Hepatocyte (in vitro differentiated cells): ENCODE data around the gene CPVL.

ENCODE experiments used
- CTCF ChIP-seq: fragments of 200-600 bp; sonication (generic); IDR thresholded peaks from 2 replicates; pipeline ENCODE4 v1.5.1; 2016; ENCODE audit warnings: antibody characterized with exemption, mild to moderate bottlenecking; ENCODE audit not compliant: poor library complexity
- EZH2 ChIP-seq: fragments of 200-600 bp; sonication (generic); IDR thresholded peaks from 2 replicates; pipeline ENCODE4 v1.6.1; 2016; ENCODE audit warnings: antibody characterized with exemption, mild to moderate bottlenecking, borderline replicate concordance
- EZH2phosphoT487 ChIP-seq: fragments of 200-600 bp; sonication (generic); IDR thresholded peaks from one replicate; pipeline ENCODE4 v1.6.1; 2018; ENCODE audit warnings: antibody characterized with exemption, mild to moderate bottlenecking, low read depth, moderate library complexity; ENCODE audit not compliant: unreplicated experiment, severe bottlenecking

- TF ChIP-seq CTCF, result no peak
- no peak for TF ChIP-seq EZH2
- TF ChIP-seq EZH2phosphoT487, result no peak
Observed at GRCh38 chr7:29087840-29088170, 58.5 kb downstream of the CPVL start.
